ENCODE measurements around the gene S100Z.

S100Z gene

DNA sequence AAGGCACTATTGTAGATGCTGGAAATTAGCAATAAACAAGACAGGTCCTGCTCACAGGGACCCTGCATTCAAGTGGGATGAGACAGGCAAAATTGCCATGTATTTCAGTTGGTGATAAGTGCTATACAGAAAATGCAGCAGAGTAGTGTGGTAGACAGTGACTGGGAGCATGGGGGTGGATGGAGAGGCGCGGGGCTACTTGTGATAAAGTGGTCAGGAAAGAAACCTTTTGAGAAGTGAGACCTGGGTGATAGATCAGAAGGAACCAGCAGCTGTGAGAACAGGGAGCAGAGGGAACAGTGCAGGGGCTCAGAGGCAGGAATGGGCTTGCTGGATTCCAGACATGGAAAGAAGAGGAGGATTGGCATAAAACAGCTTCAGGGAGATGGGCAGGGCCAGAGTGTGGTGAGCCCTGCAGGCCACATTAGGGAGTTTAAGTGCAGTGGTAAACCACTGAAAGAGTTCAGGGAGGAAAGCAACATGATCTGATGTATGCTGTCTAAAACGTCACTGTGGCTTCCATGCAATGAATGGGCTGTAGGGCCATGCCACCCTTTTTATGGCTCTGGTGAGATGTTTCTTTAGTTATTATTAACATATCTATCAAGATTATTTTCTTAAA is 110.3 kb downstream of the S100Z start:
- Histone ChIP-seq H3K27ac (ENCODE audit: extremely low read depth, low read depth, low read length) (no peak overlapping the region), H3K36me3 (ENCODE audit: control insufficient read depth in 2 of 2, insufficient read depth in 1 of 2, low read length in 2 of 2) (no peaks in the 10 kb centered on the region), H3K4me3 (ENCODE audit: low read depth, low read length) (no peak overlapping the region), H3K9me3 (ENCODE audit: control insufficient read depth, insufficient read depth, low read depth, low read length) (no peaks in the 10 kb centered on the region), H3K4me1 (ENCODE audit: control insufficient read depth, insufficient read depth, low read length) (0 out of 2 replicates have a peak, but pooled peaks cover 3% of the 10 kb centered on the region)
- TF ChIP-seq KLF10 (tag by site-specific recombination; IDR thresholded peaks at IDR 0.05) (no peak), WT1 (tag by site-specific recombination; IDR thresholded peaks at IDR 0.05) (peak; percentile 91)
- CTCF ChIA-PET: no interaction called here
- POLR2A ChIA-PET: no interaction called here

DNA sequence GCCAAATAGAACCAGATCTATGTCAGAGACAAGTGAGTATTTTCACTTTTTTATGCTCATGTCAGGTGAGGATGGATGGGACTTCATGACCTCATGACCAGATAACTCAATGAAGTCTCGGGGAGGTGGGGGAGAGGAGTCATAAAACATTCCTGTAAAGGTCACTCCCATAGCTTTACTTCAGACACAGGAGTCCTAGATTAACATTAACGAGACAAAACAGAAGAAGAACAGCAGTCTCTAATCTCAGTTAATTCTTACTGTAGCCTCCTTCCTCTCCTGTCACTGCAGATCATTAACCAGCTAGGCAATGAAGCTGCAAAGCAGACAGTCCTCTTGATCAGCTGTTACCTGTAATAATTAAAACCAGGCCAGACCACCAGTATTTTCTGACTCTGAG is 114.2 kb downstream of the S100Z start:
- Histone ChIP-seq H3K4me1 (ENCODE audit: control insufficient read depth, insufficient read depth, low read length) (0 out of 2 replicates have a peak, but pooled peaks cover 3% of the 10 kb centered on the region), H3K9me3 (ENCODE audit: control insufficient read depth, insufficient read depth, low read depth, low read length) (no peaks in the 10 kb centered on the region), H3K27ac (ENCODE audit: extremely low read depth, low read depth, low read length) (no peak overlapping the region), H3K4me3 (ENCODE audit: low read depth, low read length) (no peak overlapping the region), H3K36me3 (ENCODE audit: control insufficient read depth in 2 of 2, insufficient read depth in 1 of 2, low read length in 2 of 2) (no peaks in the 10 kb centered on the region)
- POLR2A ChIA-PET: no interaction called here
- CTCF ChIA-PET: interaction anchor here (0.6 to 1.8 kb wide), 2 partner anchors 17 to 52 kb away, joined by 3 to 5 read pairs; no protein-coding TSS in a partner anchor
- TF ChIP-seq MYNN (tag by site-specific recombination; IDR thresholded peaks at IDR 0.05; ENCODE audit: borderline replicate concordance) (no peak), ZNF660 (tag by site-specific recombination; IDR thresholded peaks at IDR 0.05) (no peak), ZNF585B (tag by site-specific recombination; IDR thresholded peaks at IDR 0.05) (no peak), WT1 (tag by site-specific recombination; IDR thresholded peaks at IDR 0.05) (peak; percentile 70), KLF7 (tag by site-specific recombination; IDR thresholded peaks at IDR 0.05; ENCODE audit: borderline replicate concordance) (no peak), ZNF214 (tag by site-specific recombination; IDR thresholded peaks at IDR 0.05; ENCODE audit: borderline replicate concordance) (no peak), GLI2 (tag by site-specific recombination; IDR thresholded peaks at IDR 0.05; ENCODE audit: borderline replicate concordance, low read depth) (no peak)
